Activated naive CD4-positive, alpha-beta T cell treated with anti-CD3 and anti-CD28 coated beads, Interleukin-2, amount 10 ng/mL, durations not matched to agents 7 days and 5 days (primary cell): ENCODE data around the gene EYA2.
A peak's percentile ranks its signal among the peaks of the same experiment; 100 is the strongest.

Experiments used
- CTCF ChIA-PET: fragments of 350-600 bp; sonication (Branson Sonifier 250); formaldehyde crosslinking; loops from one replicate; lab custom pipeline; 2021; ENCODE audit warnings: antibody characterized with exemption; lab: Charles Lee
- DNase-seq: peaks from one replicate; pipeline ENCODE4 v3.0.0-alpha.2; 2020
- H3K27ac Mint-ChIP-seq: one replicate; pipeline ENCODE4 v1.8.0; 2021; ENCODE audit warnings: mild to moderate bottlenecking, moderate library complexity, mixed read lengths
- H3K27me3 Mint-ChIP-seq: one replicate; pipeline ENCODE4 v1.8.0; 2021; ENCODE audit warnings: mild to moderate bottlenecking, mixed read lengths
- H3K36me3 Mint-ChIP-seq: one replicate; pipeline ENCODE4 v1.8.0; 2021; ENCODE audit warnings: mixed read lengths
- H3K4me1 Mint-ChIP-seq: one replicate; pipeline ENCODE4 v1.8.0; 2021; ENCODE audit warnings: mixed read lengths
- H3K4me3 Mint-ChIP-seq: one replicate; pipeline ENCODE4 v1.8.0; 2021; ENCODE audit warnings: mild to moderate bottlenecking, moderate library complexity, mixed read lengths
- H3K9me3 Mint-ChIP-seq: one replicate; pipeline ENCODE4 v1.8.0; 2021; ENCODE audit warnings: mixed read lengths

EYA2 gene

DNA sequence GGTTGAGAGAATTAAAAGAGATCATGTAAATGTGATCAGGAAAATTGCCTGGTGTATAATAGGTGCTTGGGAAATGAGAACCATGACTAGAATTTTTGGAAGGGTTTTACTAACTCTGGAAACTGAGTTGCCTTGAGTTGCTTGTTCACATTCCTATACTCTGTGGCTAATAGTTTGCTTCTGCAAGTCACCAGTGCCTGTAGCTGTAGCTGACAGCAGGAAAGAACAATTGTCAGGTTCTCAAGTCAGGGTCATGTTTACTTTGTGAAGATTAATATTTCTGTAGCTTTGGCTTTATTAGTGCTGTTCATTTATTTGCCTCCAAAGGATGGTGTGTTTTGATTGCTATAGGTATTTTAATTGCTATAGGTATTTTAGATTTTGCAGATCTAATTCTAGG is 86.5 kb downstream of the EYA2 start:
- Mint-ChIP-seq H3K27ac (no peak overlapping the region), H3K9me3 (peaks cover 12% of the 10 kb centered on the region), H3K27me3 (peaks cover 49% of the 10 kb centered on the region), H3K4me3 (no peak overlapping the region), H3K4me1 (peaks cover 28% of the 10 kb centered on the region), H3K36me3 (peaks cover 7% of the 10 kb centered on the region)
- CTCF ChIA-PET: no interaction called here
- DNase-seq: no peak

DNA sequence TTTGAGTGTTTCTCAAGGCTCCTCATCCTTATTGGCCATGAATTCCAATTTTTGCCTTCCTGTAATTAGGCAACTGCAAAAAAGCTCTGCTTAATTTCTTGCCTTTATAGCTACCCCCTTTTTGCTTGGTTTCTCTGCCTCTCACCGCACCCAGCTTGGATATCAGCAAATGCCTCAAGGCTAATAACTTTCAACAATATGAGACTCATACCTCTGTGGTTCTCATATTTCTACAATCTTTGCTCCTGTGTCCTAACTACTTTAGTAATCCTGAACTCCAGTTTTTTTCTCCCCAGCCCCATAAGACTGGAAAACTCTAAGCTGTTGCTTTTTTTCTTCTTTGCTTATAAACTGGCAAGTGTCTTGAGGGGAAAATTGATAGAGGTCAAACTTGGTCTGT is 88.8 kb downstream of the EYA2 start:
- Mint-ChIP-seq H3K9me3 (peaks cover 12% of the 10 kb centered on the region), H3K36me3 (peaks cover 6% of the 10 kb centered on the region), H3K27me3 (peaks cover 40% of the 10 kb centered on the region), H3K4me1 (peaks cover 25% of the 10 kb centered on the region), H3K4me3 (no peak overlapping the region), H3K27ac (no peak overlapping the region)
- CTCF ChIA-PET: no interaction called here
- DNase-seq: no peak

DNA sequence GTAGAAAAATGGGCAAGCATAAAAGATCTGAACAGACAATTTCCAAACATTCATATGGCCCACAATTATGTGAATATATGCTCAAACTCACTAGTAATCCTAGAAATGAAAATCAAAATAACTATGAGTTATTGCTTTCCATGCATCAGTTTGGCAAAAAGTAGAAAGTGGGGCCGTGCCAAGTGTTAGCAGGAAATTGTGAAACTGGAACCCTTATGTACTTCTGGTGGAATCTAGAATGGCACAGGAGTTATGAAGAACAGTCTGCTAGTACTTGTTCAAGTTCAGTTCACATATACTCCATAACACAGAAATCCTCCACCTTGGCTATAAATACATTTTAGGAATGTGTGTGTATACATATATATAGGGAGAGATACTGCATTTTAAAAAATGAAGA is 89.8 kb downstream of the EYA2 start:
- H3K4me3 Mint-ChIP-seq: no peak overlapping the region
- peaks cover 24% of the 10 kb centered on the region for H3K4me1 Mint-ChIP-seq
- peaks cover 30% of the 10 kb centered on the region for H3K27me3 Mint-ChIP-seq

DNA sequence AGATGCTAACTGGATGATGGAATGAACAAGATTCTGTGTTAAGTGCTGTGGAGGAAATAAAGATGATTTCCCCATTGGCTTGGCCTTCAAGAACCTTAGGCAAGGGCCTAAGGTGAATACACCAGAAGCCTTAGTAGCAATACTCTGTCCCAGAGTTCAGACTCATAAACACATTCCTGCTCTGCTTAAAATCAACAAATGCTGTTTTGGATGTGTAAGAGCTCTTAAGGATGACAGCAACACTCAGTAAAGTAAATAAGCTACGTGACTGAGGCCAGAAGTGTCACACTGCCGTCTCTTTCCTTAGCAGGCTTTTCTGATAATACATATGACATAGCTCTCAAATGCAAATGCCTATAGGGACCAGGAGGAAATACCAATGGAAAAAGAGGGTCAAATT is 90.6 kb downstream of the EYA2 start:
- H3K27me3 Mint-ChIP-seq: peaks cover 24% of the 10 kb centered on the region
- H3K4me1 Mint-ChIP-seq: peaks cover 24% of the 10 kb centered on the region
- CTCF ChIA-PET: no interaction called here
- H3K27ac Mint-ChIP-seq: no peak overlapping the region
- no peak overlapping the region for H3K4me3 Mint-ChIP-seq
- peaks cover 12% of the 10 kb centered on the region for H3K9me3 Mint-ChIP-seq
- DNase-seq: no peak
- peaks cover 8% of the 10 kb centered on the region for H3K36me3 Mint-ChIP-seq

More for the DNA sequence above, 89.8 kb downstream of the EYA2 start:
- Mint-ChIP-seq H3K27ac (no peak overlapping the region), H3K9me3 (peaks cover 12% of the 10 kb centered on the region), H3K36me3 (peaks cover 6% of the 10 kb centered on the region)
- CTCF ChIA-PET: no interaction called here
- DNase-seq: no peak

DNA sequence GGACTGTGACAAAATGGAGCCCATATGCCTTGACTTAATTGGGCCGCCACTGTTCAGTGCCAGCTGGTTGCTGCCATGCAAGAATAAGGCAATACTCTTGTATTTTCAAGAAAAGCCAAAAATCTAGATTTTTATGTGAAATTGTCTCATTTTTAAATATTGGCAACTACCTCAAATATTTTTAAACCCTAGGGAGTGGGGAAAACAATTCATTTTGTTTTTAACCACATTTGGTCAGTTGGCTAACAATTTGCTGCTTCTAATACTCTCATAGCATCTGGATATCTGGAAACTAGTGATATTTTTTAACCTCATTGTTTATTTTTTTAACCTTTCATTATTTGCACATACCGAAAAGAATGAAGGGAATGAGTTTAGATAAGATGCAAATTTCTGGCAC is 91.0 kb downstream of the EYA2 start:
- Mint-ChIP-seq H3K4me3 (no peak overlapping the region), H3K9me3 (peaks cover 12% of the 10 kb centered on the region), H3K27me3 (peaks cover 24% of the 10 kb centered on the region), H3K4me1 (peaks cover 24% of the 10 kb centered on the region), H3K27ac (no peak overlapping the region), H3K36me3 (peaks cover 8% of the 10 kb centered on the region)
- CTCF ChIA-PET: no interaction called here
- no peak for DNase-seq

DNA sequence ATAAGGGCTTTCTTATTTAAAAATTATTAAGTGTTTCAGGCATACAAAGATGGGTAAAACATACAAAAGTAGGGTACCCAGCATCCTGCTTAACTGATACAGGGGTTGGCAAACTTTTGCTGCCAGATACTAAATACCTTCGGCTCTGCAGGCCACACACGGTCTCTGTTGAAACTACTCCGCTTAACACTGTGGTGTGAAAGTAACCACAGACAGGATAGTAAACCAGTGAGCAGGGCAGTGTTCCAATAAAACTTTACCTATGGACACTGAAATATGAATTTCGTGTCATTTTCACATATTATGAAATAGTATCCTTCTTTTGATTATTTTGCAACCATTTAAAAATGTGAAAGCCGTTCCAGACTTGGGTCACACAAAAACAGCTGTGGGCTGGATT is 92.4 kb downstream of the EYA2 start:
- H3K27ac Mint-ChIP-seq: peak overlapping the region; percentile 17
- CTCF ChIA-PET: no interaction called here
- peaks cover 8% of the 10 kb centered on the region for H3K36me3 Mint-ChIP-seq
- peaks cover 11% of the 10 kb centered on the region for H3K9me3 Mint-ChIP-seq
- peaks cover 34% of the 10 kb centered on the region for H3K4me1 Mint-ChIP-seq
- DNase-seq: no peak
- H3K4me3 Mint-ChIP-seq: no peak overlapping the region
- H3K27me3 Mint-ChIP-seq: peaks cover 23% of the 10 kb centered on the region

DNA sequence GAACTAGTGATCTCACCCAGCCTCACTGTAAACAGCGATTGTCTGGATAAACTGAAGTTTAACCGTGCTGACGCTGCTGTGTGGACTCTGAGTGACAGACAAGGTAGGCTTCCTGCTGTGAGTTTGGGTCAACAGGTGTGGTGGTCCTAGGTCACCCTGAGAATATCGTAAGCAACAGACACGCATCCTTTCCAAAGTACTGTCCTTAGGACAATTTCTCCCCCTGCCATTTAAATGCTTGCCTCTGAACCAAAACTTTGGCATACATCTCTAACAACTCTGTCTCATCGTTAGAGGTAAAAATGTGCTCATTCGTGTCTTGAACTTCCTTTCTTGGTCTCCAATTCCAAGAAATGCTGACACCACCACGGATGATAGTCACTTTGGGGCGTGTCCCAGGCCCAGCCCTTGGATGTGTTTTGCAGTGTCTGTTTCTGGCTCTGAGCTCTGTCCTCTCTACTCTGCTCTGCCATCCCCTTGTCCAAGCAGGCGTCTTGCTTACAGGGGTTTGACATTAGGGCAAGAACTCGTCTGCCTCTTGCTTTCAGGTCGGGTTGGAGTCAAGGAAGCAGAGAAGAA is 95.5 kb downstream of the EYA2 start:
- Mint-ChIP-seq H3K27ac (peak overlapping the region; percentile 97), H3K9me3 (no peaks in the 10 kb centered on the region), H3K4me1 (peaks cover 60% of the 10 kb centered on the region), H3K4me3 (peak overlapping the region; percentile 2), H3K36me3 (peaks cover 3% of the 10 kb centered on the region), H3K27me3 (peaks cover 10% of the 10 kb centered on the region)
- DNase-seq: peak; percentile 80
- CTCF ChIA-PET: interaction anchor here (0.6 kb wide), 1 partner anchor 61 kb away, joined by 3 read pairs; no protein-coding TSS in a partner anchor

DNA sequence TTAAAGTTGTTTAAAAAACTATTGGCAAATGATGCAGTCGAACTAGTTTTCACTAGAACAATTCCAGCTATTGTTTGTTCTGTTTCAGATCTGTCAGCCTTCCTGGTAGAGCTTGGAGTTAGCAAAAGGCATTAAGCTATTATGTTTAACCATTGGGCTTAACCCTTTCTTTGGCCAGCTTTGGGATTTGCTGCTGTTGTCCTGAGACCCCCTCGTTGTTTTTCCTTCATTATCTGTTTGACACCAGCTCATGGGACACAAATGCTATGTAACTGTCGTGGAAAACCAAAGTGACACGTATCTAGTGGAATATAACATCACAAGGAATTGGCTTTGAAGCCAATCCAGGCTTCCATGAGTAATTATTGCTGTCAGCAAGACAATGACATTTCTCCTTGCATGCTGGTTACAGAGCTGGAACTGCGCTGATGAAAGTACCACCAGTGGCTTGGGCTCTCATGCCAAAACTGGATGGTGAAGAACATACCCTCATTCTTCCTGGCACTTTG is 96.0 kb downstream of the EYA2 start:
- Mint-ChIP-seq H3K4me1 (peaks cover 65% of the 10 kb centered on the region), H3K9me3 (no peaks in the 10 kb centered on the region), H3K4me3 (no peak overlapping the region), H3K27ac (peak overlapping the region; percentile 97), H3K27me3 (peaks cover 10% of the 10 kb centered on the region), H3K36me3 (peaks cover 3% of the 10 kb centered on the region)
- CTCF ChIA-PET: no interaction called here
- DNase-seq: no peak

DNA sequence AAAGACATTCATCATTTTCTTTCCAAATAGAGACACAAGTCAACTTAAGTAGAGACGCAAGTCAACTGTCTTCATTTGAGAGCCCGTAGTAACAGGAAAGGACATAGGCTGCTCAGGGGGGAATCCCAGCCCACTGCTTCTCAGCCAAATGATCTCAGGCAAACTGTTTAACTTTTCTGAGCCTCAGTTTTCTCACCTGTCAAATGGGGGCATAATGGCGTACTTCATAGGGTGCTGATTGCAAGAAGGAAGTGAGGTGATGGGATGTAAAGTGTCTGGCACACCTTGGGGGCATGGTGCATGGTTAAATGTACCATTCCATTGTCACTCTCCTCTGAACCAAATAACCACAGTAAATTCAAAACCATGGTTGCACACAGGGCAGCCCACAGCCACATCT is 96.5 kb downstream of the EYA2 start:
- H3K9me3 Mint-ChIP-seq: no peaks in the 10 kb centered on the region
- peaks cover 10% of the 10 kb centered on the region for H3K27me3 Mint-ChIP-seq

DNA sequence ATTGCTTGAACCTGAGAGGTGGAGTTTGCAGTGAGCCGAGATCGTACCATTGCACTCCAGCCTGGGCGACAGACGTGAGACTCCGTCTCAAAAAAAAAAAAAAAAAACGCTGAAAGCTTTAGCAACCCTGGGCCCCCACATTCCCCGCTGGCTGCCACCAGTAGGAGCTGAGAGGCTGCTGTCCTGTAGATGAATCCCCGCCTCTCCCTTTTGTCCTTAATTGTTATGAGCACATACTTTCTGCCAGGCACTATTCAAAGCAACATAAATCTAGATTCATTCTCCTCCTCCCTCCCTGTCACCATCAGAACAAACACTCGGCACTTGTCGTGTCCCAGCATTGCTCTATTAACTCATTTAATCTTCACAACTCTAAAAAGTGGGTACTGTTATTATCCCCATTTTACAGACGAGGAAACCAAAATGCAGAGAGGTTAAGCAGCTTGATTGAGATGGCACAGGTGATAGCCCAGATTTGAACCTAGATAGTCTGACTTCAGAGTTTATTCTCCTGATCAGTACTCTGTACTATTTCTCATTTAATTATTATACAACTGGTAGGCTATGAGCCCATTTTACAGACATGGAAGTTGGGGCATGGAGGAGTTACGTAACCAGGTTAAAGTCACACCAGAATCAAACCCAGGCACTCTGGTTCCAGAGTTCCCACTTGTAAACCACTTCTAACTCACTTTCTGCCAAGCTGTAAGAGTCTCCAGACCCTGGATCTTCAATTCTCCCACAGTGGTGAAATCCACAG is 97.4 kb downstream of the EYA2 start:
- Mint-ChIP-seq H3K4me3 (no peak overlapping the region), H3K27ac (peak overlapping the region; percentile 69)

More for the DNA sequence above, 96.5 kb downstream of the EYA2 start:
- Mint-ChIP-seq H3K27ac (peak overlapping the region; percentile 97), H3K4me3 (no peak overlapping the region), H3K4me1 (peaks cover 70% of the 10 kb centered on the region), H3K36me3 (peaks cover 3% of the 10 kb centered on the region)
- CTCF ChIA-PET: no interaction called here
- DNase-seq: no peak

DNA sequence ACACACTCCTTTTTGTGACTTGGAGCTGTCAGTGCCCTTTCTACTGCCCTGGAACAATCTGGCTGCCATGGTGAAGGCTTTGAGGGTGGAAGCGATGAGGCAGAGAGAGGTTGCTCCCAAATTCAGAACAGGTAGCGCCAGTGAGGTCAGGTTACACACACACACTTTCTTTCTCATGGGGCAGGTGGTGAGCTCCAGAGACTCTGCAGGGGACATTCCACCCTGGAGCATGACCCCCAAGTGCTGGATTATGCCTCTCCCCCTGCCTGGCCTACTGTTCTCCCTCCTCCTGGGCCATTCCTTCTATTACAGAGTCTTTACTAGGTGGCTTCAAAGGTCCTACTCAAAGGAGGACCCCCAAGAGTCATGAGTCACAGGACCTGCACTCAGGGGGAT is 98.0 kb downstream of the EYA2 start:
- Mint-ChIP-seq H3K4me1 (peaks cover 75% of the 10 kb centered on the region), H3K27ac (no peak overlapping the region), H3K9me3 (no peaks in the 10 kb centered on the region), H3K36me3 (peaks cover 3% of the 10 kb centered on the region), H3K4me3 (no peak overlapping the region), H3K27me3 (peaks cover 16% of the 10 kb centered on the region)
- DNase-seq: no peak
- CTCF ChIA-PET: no interaction called here

More for the DNA sequence above, 97.4 kb downstream of the EYA2 start:
- no peak for DNase-seq
- H3K9me3 Mint-ChIP-seq: no peaks in the 10 kb centered on the region
- H3K4me1 Mint-ChIP-seq: peaks cover 74% of the 10 kb centered on the region
- CTCF ChIA-PET: no interaction called here
- H3K27me3 Mint-ChIP-seq: peaks cover 16% of the 10 kb centered on the region
- peaks cover 3% of the 10 kb centered on the region for H3K36me3 Mint-ChIP-seq

DNA sequence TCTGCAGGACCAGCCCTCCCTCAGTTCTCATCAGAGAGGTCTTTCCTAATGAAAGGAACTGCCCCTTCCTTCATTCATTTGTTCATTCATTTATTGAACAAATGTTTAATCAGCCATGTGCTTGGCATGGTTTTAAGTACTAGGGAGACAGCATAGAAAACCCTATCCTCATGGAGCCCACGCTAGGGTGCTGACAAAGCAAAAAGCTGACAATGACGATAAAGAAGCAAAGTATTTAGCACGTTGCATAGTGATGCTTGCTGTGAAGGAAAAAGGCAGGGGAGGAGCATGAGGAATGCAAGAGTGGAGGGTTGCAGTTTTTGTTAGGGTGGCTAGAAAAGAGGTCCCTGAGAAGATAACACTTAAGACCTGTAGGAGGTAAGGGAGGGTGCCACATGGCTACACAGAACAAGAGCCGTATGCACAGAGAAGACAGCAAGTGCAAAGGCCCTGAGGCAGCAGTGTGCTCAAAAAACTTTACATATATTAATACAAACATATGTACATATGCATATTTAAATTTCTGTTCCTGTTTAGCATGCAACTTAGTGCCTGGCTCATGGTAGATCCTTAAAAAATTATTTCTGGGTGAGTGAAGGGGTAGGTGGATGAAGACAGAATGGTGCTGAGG is 98.9 kb downstream of the EYA2 start:
- Mint-ChIP-seq H3K9me3 (no peaks in the 10 kb centered on the region), H3K36me3 (peaks cover 3% of the 10 kb centered on the region), H3K27ac (peak overlapping the region; percentile 92), H3K4me1 (peaks cover 80% of the 10 kb centered on the region), H3K27me3 (peaks cover 25% of the 10 kb centered on the region), H3K4me3 (no peak overlapping the region)
- no peak for DNase-seq
- CTCF ChIA-PET: no interaction called here

DNA sequence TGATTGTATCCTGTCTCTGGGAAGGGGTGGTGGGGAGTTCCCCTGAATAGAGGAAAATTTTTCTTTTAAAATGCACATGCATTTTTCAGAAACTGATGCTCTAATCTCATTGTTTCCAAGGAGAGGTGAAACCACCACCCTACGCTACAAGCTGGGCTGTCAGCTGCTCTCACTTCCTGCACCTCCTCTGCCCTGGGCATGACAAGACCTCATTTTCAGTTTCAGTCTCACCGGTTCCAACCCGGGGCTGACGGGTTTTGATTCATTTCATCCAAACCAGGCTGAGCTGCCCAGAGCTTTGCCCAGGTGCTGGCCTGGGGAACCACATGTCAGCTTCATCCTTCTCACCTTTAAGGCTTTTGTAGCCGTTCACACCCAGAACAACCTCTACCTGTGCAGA is 99.7 kb downstream of the EYA2 start:
- Mint-ChIP-seq H3K9me3 (no peaks in the 10 kb centered on the region), H3K36me3 (peaks cover 3% of the 10 kb centered on the region), H3K27ac (peak overlapping the region; percentile 92), H3K4me1 (peaks cover 77% of the 10 kb centered on the region), H3K4me3 (peak overlapping the region; percentile 59), H3K27me3 (peaks cover 30% of the 10 kb centered on the region)
- peak; percentile 86 for DNase-seq
- CTCF ChIA-PET: no interaction called here

DNA sequence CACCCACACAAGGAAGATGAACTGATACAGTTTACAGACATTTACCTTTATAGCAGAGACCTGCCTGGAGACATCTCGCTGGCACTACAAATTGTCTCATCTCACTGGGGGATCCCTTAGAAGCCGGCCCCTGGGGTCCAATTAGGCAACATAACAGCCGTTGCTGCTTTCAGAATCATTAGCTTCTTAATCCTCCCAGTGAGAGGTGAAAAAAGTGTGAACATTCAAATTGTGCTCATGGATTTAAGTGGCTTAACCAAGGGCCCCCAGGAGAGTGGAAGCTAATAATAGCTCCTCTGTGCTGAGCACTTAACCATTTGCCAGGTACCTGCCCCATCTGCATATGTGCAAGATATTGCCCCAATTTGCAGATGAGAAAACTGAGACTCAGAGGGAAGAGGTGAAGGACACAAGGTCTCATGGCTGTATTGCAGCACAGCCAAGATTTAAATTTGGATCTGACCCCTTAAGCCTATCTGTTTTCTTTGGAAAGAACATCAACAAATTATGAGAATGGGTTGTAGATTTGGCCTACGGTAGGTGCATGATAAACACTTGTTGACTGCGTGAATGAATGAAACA is 101.0 kb downstream of the EYA2 start:
- DNase-seq: no peak
- peaks cover 66% of the 10 kb centered on the region for H3K4me1 Mint-ChIP-seq

More for the DNA sequence above, 101.0 kb downstream of the EYA2 start:
- no peak overlapping the region for H3K4me3 Mint-ChIP-seq
- H3K9me3 Mint-ChIP-seq: no peaks in the 10 kb centered on the region
- no peaks in the 10 kb centered on the region for H3K36me3 Mint-ChIP-seq
- H3K27me3 Mint-ChIP-seq: peaks cover 41% of the 10 kb centered on the region
- CTCF ChIA-PET: no interaction called here
- H3K27ac Mint-ChIP-seq: peak overlapping the region; percentile 33
